ENCODE data around the gene FRRS1L.
"Not testable (repeated sequence)": the region's sequence is repeated elsewhere in the genome, so short reads cannot be mapped to it uniquely, and the experiment has no call there.

Gene FRRS1L

DNA sequence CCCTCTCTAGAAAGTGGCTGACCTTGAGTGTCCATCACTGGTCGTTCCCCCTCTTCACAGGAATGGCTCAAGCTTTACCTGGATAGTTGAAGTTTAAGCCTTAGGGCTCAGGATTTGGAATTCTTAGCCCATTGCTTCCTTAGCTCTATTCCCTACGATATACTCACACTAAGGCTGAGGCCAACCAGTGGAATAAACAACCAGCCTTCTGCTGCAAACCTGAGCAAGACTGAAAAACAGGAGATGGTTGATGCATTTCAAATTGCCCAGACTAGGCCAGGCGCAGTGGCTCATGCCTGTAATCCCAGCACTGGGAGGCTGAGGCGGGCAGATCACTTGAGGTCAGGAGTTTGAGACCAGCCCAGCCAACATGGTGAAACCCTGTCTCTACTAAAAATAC lies 40.4 kb downstream of the FRRS1L start:
- DNase-seq: not testable (repeated sequence)

DNA sequence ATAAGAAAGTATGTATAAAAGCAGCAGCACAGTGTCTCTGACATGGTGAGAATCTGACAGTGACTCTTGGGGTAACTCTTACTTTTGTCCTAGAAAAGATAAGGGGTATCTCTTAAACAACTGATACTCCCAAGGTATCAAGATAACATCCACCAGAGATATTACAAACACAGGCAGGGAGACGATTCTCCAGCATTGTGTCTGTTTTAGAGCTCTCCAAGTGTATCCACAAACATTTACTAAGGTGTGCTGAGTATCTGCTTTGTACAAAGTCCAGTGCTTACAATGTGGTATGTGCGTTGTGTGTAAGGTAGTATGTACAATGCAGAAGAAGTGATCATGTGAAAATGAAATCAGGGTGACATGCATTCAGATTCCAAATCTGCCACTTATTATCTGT lies 42.9 kb downstream of the FRRS1L start:
- no peak for DNase-seq

DNA sequence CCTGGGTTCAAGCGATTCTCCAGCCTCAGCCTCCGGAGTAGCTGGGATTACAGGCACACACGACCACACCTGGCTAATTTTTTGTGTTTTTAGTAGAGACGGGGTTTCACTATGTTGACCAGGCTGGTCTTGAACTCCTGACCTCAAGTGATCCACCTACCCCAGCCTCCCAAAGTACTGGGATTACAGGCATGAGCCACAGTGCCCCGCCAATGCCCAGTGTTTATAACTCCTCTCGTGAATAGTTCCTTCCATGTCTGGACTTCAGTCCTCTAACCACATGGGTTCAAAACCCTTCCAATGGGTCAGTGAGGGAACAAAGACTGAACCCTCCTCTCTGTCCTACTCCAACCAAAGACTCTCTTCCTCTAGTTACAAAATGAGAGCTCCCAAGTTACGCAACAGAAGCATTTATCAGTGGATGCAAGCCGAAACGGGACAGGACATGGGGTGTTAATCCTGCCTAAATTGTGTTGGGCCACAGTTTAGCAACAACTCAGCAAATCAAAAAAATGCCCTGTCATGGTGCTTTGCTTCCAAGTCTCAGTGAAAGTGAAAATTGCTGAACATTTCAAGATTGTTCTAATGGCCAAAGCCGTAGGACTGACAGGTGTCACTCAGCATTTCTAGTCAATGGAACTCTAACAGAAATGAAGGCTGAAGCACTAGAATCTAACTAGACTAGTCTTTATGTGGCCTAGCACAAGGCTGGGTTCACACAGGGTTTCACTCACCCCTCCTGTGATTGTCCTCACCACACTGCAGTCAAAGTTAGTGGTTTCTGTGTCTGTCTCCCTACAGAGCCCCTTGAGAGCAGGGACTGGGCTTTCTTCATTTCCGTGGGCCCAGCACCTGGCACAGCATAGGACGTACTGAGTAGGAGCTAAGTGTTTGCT lies 44.1 kb downstream of the FRRS1L start:
- DNase-seq: no peak

DNA sequence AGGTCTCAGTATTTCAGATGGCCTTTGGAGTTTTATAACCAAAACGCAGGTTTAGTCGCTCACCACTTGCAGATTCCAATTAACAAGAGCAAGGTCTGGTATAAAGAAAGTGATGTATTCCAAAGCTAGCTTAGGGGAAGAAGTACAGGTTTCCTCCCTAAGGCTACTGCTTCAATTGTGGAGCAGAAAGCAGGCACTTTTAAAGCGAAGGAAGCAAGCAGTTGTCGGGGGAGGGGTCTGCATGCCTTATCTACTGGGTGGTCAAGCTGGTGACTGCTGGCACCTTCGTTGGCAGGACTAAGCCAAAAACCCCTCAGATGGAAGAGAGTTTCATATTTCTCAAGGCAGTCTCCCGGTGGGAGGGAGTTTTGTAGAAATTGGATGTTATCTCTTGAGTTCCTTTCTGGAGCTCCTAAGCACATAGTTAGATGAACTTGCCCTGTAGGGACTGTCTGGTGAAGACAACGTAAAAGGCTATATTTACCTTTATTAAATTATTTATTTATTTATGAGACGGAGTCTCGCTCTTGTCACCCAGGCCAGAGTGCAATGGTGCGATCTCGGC lies 45.7 kb downstream of the FRRS1L start:
- DNase-seq: no peak

DNA sequence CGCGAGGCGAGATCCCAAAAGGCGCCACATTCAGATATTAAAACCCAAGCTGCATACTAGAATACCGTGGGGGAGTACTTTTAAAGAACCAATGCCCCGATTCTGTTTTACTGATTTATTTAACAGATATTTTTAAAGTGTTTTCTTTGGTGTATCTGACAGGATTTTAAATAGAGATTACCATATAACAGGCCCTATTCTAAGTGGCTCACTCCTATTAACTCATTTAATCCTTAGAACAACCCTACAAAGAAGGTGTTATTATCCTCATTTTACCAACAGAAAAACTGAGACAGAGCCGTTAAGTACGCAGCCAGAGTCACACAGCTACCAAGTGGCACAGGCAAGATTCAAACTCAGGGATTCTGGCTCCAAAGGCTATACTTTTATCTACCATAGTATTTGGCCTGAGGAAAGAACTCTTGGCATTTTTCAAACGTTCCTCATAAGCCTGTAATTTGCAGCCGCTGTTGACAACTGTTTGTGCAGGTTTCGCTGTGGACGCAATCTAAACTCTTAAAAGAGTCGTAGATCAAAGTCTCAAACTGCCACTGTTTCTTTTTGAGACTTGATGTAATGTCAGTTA lies 46.8 kb downstream of the FRRS1L start:
- DNase-seq: no peak

DNA sequence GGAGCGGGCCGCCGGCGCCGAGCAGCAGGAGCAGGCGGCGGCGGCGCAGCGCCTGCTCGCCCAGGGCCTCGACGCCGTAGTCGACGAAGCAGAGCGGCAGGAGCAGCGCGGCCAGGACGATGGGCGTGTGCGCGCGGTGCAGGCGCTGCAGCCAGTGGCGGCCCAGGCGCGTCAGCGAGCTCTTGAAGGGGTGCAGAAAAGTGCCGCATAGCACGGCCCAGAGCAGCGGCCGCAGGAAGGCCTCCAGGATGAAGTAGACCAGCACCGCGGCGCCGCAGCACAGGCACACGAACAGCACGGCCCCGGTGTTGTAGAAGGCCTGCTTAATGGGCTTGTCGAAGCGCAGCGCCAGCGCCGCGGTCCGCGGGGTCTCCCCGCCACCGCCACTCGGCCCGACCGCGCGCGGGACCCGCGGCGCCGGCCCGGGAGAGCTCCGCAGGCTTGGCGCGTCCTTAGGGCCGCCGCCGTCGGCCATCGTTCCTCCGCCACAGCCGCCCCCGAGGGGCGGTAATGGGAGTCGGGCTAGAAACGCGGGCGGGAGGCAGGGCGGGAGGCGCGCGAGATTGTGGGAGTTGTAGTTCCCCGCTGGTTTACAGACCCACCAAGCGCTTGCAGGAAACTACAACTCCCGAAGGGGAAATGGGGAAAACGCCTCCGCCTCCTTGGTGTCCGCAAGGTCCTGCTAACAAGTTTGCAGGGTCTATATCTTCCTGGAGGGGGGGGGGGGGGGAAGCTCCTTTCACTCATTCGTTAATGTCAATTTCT lies 47.4 kb downstream of the FRRS1L start, which contains the start of gene TMEM245:
TMEM245 (minus strand) TSS at position 509 of the 765 bp plus-strand sequence; CDS start at position 475, 34 bp downstream.
- peak; percentile 93 for DNase-seq

DNA sequence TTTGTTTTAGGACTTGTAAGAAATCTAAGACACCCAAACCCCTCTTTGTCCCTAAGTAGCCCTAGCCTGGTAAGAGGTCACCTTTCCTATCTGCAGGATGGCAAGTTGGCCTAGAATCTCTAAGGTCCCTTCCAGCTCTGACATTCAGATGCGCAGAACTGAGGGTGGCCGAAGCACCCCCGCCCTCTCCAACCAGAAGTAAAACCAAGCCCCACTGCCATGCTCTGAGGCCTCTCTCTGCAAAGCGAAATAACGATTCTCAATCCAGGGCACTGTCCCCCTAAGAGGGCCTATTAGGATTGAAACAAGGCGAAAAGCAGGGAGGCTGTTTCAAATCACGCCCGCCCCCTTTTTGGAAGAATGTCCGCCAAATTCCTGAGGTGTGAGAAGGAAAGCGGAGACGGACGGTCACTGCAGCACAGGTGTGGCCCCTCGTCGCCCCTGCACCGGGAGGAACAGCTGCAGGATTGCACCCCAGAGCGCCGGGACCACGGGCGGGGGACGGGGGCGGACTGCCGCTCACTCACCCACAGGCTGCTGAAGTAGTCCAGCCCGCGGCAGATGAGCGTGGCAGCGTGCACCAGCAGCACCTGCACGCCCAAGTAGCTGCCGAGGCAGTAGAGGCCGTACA lies 48.1 kb downstream of the FRRS1L start:
- no peak for DNase-seq

DNA sequence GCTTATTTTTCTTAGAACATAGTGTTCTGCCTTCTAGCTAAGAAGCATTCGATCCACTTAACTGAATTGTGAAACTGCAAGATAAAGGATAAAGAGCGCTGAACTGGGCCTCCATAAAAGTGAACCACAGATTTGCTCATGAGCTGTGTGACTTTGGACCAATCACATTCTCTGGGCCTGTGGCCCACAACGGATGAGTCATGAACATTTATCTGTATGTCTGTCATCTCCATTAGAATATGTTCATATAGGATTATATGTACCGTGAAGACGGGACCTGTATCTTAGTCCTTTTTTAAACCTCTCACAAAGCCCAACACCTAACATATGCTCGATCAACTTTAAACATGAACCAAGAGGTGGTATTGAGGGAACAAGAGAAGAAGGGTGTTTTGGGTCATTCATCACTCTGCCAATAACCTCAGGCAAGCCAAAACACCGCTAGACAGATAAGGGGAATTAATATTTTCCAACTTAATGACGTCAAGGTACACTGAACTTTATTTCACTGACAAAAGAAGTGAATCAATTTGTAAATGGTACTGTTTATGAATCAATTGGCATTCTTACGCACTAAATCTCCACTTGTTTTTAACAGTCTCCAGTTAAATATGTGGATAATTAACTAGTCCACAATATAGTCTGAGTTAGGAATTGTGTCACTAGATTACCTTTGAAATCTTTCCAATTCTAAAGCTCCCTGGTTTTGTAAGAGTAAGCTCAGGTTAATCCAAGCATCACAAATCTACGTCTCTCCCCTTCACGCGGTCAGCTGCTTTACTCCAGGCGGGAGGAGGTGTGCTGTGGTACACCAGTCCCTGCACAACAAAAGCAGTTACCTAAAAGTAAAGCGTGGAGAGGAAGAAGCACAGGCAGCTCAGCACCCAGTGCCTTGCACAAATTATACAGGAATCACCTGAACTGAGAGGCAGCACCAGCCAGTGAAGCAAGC lies 48.9 kb downstream of the FRRS1L start:
- no peak for DNase-seq

DNA sequence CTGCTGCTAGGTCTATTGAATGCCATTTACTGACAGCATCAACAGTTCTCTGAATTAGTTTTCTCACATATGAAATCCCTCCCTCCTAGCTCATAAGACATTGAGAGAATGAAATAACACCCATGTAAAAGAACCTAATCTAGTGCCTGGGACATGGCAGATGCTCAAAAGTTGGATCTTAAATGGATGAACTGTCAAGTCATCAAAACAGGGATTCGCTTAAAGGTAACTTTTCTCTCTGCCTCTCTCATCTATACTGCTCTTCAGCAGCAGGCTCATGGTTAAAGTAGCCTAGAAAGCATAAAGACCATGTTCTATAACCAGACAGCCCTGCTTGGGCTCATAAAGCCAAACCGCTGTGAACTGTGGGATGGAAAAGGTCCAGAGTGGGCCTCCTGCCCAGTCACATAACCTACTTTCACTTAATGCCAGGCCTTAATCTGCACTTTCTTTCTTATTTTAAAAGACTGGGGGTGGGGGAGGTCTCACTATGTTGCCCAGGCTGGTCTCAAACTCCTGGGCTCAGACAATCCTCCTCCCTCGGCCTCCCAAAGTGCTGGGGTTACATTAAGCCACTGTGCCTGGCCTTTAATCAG lies 51.0 kb downstream of the FRRS1L start:
- no peak for DNase-seq

DNA sequence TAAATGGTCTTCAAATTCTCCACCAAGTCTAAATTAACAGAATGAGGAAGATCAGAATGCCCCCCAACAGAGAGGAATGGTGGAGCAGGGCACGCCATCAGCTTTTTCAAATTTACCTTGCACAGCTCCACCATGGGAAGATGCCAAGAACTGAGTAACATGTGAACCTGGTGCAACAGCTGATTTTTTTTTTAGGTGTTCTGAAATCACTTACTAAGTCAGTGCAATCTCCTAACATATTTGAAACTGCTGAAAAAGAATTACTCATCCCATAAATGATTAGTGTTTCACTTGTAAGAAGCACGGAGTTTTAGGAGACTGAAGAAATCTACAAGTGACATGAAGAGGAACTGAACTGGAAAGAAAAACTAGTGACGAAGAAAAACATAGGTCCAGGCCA lies 52.4 kb downstream of the FRRS1L start:
- DNase-seq: no peak

DNA sequence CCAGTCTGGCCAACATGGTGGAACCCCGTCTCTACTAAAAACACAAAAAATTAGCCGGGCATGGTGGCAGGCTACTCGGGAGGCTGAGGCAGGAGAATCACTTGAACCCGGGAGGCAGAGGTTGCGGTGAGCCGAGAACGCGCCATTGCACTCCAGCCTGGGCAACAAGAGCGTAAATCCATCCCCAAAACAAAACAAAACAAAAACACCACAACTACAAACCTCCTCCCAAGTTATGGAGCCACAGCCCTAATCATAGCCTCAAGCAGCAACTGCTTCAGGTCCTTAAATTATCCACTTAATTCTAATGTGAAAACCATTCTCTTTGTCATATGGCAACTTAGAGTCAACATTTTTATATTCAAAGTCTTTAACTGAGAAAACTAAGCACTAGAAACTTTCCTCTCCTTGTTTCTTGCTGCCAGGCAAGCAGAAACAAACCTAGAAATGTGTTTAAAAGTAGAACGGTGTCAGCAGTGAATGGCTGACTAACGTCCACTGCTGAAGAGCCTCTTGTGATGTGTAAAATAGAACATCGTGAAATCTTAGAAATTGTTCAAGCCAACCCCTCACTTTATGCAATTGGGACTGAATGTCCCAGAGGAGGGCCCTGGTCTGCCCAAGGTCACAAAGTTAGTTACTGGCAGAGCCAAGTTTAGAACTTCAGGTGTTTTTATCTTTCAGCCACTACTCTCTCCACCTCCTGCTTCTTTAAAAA lies 53.0 kb downstream of the FRRS1L start:
- no peak for DNase-seq

DNA sequence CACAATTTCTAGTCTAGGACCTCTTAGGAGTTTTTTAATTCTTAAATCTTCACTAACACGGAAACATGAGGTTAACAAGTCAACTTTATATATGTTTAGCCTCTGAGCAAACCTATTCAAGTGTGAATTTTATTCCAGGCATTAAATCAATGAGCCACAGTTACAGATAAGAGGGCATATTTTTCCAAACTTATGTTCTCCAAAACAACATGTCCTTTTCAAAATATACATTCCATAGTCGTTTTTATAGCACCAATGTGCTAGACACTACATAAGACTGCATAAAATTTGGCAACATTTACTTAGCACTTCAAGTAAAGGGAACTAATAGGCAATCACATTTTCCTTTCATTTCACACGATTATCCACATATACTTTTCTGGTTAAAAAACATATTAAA lies 53.8 kb downstream of the FRRS1L start:
- no peak for DNase-seq

DNA sequence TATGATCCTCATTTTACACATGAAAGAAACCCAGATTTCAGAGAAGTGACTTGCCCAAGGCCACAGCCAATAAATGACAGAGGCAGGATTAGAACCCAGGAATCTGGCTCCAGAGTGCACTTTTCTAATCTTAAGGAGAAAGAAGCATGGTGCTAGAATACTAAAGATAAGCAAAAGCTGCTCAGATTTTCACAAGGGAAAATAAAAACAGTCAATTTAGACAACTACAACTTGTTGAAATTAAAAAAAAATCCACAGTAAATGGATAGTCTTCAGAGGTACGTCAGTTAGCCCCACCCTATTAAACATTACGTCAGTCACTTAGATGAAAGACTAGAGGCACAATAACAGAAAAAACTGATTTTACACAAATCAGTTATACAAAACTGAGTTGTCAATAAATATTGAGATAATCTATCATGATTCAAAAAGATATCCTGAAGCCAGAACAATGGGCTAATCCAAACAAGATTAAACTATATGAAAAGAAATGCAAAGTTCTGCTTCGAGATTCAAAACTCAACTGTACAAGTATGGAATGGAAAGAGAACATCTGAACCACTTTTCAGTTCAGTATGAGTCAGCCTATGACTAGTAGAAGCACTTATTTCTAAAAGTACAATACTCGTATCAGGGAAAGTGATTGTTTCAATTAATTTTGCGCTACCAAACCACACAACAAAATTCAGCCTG lies 56.6 kb downstream of the FRRS1L start:
- no peak for DNase-seq

DNA sequence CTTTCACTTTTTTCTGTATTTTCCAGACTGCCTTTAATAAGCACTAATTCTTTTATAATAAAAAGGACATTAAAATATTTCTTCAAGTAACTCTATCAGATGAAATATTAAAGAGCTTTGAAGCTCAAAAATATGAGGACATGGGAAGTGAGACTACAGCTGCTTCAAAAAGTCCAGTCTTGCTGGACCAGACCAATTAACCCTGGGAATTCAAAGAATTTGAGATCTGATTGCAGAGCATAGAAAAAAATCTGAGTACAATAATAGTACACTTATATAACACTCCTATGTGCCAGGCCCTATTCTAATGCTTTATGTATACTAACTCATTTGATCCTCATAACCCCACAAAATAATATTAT lies 57.1 kb downstream of the FRRS1L start:
- DNase-seq: no peak

DNA sequence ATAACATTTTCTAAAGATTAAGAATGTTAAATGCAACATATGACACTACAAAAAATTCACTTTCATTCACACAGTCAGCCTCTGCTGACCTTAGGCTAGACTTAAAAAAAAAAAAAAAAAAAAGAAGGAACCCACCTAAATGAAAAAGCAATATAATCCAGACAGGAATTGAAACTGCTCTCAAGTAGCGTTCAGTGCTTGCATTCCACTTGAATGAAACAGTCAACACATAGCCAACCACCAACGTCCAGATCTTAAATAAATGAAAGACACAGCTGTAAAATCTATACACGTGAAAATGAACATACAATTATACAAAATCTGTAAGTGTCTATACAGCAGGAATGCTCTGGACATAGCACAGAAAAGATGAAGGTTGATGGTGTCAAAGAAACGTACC lies 58.7 kb downstream of the FRRS1L start:
- peak; percentile 39 for DNase-seq

DNA sequence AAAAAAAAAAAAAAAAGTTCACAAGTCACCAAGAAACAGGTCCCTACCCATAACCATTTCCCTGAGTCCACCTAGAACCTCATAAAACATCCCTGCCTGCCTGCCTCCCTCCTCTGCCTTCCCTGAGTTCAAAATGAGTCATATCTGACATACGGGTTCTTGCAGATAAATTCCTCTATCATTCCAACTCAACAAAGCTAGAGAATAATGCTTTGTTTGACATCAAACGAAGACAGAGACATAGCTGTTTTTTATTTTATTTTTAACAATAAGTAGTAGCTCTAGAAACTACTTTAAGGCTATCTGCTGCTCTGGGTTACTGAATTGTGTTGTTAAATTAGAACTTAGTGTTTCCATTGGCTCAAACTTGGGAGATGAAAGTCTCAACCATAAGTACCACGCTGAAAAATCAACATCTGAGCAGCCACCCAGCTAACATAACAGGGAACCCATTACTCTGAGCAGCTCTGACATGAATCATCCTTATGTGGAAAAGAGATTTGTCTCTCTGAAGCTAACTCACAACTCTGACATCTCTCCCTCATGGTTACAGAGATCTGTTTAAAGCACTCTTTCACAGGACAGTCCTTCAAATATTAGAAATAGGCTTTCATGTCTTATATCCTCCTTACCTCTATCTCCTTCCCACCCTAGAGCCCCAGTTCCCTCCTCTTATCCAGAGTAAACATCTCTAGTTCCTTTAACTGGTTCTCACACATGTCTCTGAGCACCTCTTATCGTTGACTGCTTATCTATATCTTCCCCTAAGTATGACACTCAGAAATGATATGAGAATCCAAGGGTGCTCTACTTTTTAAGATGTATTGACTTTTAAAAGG lies 59.4 kb downstream of the FRRS1L start:
- DNase-seq: peak; percentile 56

DNA sequence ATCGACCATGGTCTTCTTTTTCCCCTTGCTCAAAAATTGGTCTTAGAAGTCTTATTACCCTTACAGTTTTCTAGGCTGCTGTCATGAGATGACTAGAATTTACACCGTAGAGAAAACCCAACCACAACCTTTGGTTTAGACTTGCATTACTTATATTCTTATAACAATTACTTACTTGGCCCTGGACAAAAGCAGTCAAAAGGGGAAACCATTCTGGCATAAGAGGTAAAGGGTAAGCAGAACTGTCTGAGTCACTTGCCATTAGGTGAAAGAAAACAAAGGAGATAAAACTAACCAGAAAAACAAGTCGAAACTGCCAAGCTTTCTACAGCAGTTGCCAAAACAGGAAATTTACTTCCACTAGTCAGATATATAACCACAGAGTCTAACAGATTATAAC lies 65.2 kb downstream of the FRRS1L start:
- DNase-seq: peak; percentile 35

DNA sequence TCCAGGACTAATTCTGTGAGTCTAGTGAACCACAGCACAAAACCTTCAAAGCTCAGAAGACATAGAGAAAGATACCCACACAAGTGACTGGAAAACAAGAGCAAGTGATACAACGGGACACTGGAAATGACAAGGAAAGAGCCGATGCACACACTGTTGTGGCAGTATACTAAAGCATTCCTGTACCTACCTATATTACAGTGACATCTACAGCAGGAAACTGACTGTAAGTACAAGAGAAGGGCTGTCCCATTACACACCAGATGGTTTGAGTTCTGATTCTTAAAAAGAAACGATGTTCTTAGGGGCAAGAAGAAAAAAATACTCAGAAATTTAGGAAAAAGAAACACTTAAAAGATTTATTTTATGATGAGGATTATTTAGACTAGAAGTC lies 65.8 kb downstream of the FRRS1L start:
- DNase-seq: no peak

Measured in NCI-H2029 treated with DMSO at 0.1 percent for 48 hours (cell line).